Activated naive CD8-positive, alpha-beta T cell treated with anti-CD3 and anti-CD28 coated beads, Interleukin-2, amount 50 U/mL, for 24 hours (primary cell): Measurements from ENCODE around the gene L3MBTL4.

ENCODE experiments used
- ATAC-seq: fragments of 150-1000 bp; cut with Tn5 transposase; one replicate; pipeline ENCODE4 v1.10.0; 2021
- DNase-seq: peaks from one replicate; pipeline ENCODE4 v3.0.0; 2021
- H3K27ac Mint-ChIP-seq: one replicate; pipeline ENCODE4 v1.8.0; 2021; ENCODE audit warnings: mild to moderate bottlenecking, mixed read lengths
- H3K27me3 Mint-ChIP-seq: one replicate; pipeline ENCODE4 v1.8.0; 2021; ENCODE audit warnings: mixed read lengths
- H3K36me3 Mint-ChIP-seq: one replicate; pipeline ENCODE4 v1.8.0; 2021; ENCODE audit warnings: low read depth, mixed read lengths
- H3K4me1 Mint-ChIP-seq: one replicate; pipeline ENCODE4 v1.8.0; 2021; ENCODE audit warnings: mixed read lengths
- H3K4me3 Mint-ChIP-seq: one replicate; pipeline ENCODE4 v1.8.0; 2021; ENCODE audit warnings: mild to moderate bottlenecking, moderate library complexity, mixed read lengths
- H3K9me3 Mint-ChIP-seq: one replicate; pipeline ENCODE4 v1.8.0; 2021; ENCODE audit warnings: mixed read lengths

Gene L3MBTL4

DNA sequence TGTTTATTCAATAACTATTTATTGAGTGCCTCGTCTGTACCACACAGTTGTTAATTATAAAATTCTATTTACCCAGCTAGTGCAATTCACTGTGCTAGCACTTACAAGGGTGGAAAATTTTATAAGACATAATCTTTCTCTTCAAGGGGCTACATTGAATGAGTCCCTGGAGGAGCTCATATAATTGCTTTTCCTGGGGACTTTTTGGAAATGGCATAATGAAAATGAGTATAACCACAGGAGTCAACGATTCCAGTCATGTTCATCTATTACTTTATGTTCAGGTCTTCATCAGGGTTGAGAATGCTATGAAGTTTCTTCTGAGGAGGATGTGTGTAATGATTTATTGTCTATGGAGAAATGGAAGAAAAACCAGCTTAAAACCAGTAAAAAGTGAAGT is 466.5 kb downstream of the L3MBTL4 start:
- H3K36me3 Mint-ChIP-seq, result no peaks in the 10 kb centered on the region
- no peak overlapping the region for H3K27ac Mint-ChIP-seq
- no peaks in the 10 kb centered on the region for H3K4me1 Mint-ChIP-seq
- H3K9me3 Mint-ChIP-seq, result no peaks in the 10 kb centered on the region
- H3K4me3 Mint-ChIP-seq, result no peak overlapping the region
- DNase-seq (no peak), ATAC-seq (no peak)
- peaks cover 3% of the 10 kb centered on the region for H3K27me3 Mint-ChIP-seq

DNA sequence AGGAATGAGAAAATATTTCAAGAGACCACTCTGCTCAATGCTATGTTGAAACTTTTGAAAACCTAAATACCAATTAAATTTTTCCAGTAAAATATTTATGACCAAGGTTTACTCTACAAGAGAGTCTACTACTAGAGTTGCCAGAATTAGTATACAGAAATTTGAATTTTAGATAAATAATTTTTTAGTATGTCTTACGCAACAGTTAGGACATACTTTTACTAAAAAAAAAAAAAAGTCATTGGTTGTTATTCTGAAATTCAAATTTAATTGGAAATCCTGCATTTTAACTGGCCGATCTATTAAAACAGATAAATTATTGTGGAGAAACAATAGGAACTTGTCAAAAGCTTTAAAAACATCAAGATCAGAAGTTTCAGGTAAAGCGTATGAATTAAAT is 470.3 kb downstream of the L3MBTL4 start:
- H3K36me3 Mint-ChIP-seq, result no peaks in the 10 kb centered on the region

DNA sequence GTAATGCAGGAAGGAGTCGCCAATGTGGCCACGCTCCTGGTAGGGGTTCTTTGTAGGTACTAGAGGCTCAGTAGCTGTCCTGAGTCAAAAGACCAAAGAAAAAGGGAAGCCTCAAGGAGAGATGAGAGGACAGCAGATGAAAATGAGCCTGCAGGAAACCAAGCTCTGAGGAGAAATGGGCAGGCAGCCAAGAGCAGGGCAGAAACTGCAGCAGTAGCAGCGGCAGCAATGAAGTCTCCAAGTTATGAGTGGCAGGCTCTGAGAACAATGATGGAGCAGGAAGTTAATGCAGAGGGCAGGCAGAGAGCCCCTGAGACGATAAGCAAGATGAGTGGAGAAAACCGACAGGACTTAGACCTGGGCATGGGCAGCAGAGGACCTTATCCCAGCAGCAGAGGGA is 471.2 kb downstream of the L3MBTL4 start:
- Mint-ChIP-seq H3K9me3 (no peaks in the 10 kb centered on the region), H3K27ac (no peak overlapping the region), H3K4me1 (no peaks in the 10 kb centered on the region), H3K4me3 (no peak overlapping the region), H3K36me3 (no peaks in the 10 kb centered on the region), H3K27me3 (peaks cover 4% of the 10 kb centered on the region)
- DNase-seq, result no peak
- ATAC-seq, result no peak

More for the DNA sequence above, 470.3 kb downstream of the L3MBTL4 start:
- Mint-ChIP-seq H3K27me3 (peaks cover 3% of the 10 kb centered on the region), H3K27ac (no peak overlapping the region), H3K9me3 (no peaks in the 10 kb centered on the region), H3K4me3 (no peak overlapping the region), H3K4me1 (no peaks in the 10 kb centered on the region)
- DNase-seq, result no peak
- no peak for ATAC-seq

DNA sequence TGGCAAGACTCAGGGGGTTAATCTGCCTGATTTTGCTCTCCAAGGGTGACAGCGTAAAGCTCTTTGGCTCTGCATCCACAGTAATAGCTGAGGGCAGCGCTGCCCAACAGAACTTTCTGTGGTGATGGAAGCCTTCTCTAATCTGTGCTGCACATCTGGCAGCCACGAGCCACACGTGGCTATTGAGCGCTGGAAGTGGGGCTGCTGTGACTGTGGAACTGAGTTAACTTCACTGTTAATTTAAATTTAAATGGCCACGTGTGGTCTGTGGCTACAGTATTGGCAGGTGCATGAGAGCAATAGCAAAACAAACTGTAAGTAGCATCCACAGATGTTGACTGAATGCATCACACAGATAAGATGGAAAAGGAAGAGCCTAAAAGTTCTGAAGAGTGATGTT is 472.1 kb downstream of the L3MBTL4 start:
- H3K27me3 Mint-ChIP-seq, result peaks cover 4% of the 10 kb centered on the region
- no peaks in the 10 kb centered on the region for H3K4me1 Mint-ChIP-seq
- DNase-seq (no peak), ATAC-seq (no peak)
- no peak overlapping the region for H3K27ac Mint-ChIP-seq
- no peak overlapping the region for H3K4me3 Mint-ChIP-seq
- H3K36me3 Mint-ChIP-seq, result no peaks in the 10 kb centered on the region
- no peaks in the 10 kb centered on the region for H3K9me3 Mint-ChIP-seq

DNA sequence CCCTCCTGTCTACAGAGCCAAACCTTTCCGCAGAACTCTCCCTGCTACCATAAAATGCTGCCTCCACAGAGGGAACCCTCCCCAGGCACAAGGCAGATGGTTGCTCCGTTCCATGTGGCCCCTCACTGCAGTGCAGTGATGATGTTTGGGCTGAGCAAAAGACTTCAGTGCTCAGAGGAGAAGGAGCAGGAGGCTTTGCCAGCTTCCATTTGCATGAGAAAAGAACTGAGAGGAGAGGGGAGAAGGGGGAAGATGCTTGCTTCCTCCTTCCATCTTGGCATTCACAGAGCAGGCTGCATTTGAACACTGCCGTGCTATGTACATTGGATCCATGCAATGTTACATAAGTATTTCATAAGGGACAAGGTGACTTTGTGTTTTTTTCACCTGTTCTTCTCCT is 472.8 kb downstream of the L3MBTL4 start:
- Mint-ChIP-seq H3K4me3 (no peak overlapping the region), H3K27me3 (peaks cover 4% of the 10 kb centered on the region), H3K27ac (no peak overlapping the region), H3K36me3 (no peaks in the 10 kb centered on the region), H3K4me1 (no peaks in the 10 kb centered on the region), H3K9me3 (no peaks in the 10 kb centered on the region)
- ATAC-seq, result no peak
- DNase-seq, result no peak

DNA sequence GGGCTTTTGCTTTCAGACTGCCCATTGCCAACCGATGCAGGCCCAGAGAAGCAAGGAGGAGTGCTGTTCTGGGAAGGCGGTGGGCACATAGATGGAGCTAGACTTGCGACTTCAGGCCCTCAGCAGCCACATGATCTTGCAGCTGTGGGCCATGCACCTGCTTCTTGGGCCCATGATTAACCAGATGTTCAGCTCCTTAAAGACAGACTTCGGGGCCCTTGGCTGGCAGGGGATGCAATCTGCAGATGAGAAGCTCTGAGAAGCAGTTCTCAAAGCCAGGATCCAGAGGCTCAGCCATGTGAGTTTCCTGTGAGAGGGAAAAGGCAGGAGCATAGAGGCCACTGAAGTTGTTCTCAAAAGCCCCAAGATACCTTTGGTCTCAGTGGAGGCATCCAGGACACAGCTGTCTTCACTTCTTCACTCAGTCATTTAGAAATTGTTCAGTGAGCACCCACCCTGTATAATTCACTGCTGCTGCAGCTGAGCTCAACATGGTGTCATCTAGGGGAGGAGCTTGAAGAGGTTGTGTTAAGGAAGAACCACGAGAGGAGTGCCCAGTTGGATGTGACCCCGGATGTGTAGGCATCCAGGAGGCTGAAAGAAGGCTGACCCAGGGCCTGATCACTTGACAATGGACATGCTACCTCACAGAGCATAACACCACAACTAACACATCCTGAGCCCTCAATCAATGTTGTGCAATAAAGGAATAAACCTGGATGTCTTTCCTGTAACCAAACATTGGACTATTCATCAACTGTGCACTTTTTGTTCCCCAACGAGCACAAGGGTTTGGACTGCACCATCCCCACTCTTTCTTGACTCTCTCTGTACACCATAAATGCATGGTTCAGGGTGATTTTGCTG is 474.7 kb downstream of the L3MBTL4 start:
- H3K4me3 Mint-ChIP-seq, result no peak overlapping the region
- DNase-seq (no peak), ATAC-seq (no peak)
- H3K36me3 Mint-ChIP-seq, result no peaks in the 10 kb centered on the region
- no peak overlapping the region for H3K27ac Mint-ChIP-seq
- no peaks in the 10 kb centered on the region for H3K4me1 Mint-ChIP-seq
- peaks cover 4% of the 10 kb centered on the region for H3K27me3 Mint-ChIP-seq
- no peaks in the 10 kb centered on the region for H3K9me3 Mint-ChIP-seq

DNA sequence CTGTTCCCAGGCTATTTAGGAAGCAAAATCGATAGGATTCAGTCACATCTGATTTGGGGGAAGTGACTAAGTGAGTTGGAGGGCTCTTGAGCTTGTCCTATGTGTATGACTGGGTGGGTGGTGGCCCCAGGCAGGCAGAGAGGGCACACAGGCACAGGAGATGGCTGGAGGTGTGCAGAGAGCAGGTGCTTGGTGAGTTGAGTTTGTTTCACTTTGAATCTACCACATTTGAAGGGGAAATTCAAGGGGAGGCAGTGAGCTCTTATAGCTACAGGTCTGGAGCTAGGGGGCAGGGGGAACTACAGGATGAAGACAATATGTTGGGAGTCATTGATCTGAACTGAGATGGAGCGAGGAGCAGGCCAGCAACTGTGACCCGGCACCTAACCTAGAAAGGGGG is 476.9 kb downstream of the L3MBTL4 start:
- DNase-seq, result no peak
- no peak for ATAC-seq
- Mint-ChIP-seq H3K9me3 (no peaks in the 10 kb centered on the region), H3K27ac (no peak overlapping the region), H3K4me1 (no peaks in the 10 kb centered on the region), H3K36me3 (no peaks in the 10 kb centered on the region), H3K4me3 (no peak overlapping the region), H3K27me3 (peaks cover 5% of the 10 kb centered on the region)

DNA sequence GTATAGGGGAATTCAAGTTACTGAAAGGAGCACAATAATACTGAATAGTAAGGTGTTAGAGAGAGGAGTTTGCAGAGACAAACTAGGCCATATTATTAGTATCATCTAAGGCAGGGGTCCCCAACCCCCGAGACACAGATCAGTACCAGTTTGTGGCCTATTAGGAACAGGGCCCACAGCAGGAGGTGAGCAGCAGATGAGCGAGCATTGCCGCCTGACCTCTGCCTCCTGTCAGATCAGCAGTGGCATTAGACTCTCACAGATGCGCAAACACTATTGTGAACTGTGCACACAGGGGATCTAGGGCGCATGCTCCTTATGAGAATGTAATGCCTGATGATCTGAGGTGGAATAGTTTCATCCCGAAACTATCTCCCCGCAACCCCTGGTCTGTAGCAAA is 477.6 kb downstream of the L3MBTL4 start:
- DNase-seq (no peak), ATAC-seq (no peak)
- no peak overlapping the region for H3K4me3 Mint-ChIP-seq
- no peaks in the 10 kb centered on the region for H3K9me3 Mint-ChIP-seq
- peaks cover 5% of the 10 kb centered on the region for H3K27me3 Mint-ChIP-seq
- no peaks in the 10 kb centered on the region for H3K4me1 Mint-ChIP-seq
- no peaks in the 10 kb centered on the region for H3K36me3 Mint-ChIP-seq
- no peak overlapping the region for H3K27ac Mint-ChIP-seq

DNA sequence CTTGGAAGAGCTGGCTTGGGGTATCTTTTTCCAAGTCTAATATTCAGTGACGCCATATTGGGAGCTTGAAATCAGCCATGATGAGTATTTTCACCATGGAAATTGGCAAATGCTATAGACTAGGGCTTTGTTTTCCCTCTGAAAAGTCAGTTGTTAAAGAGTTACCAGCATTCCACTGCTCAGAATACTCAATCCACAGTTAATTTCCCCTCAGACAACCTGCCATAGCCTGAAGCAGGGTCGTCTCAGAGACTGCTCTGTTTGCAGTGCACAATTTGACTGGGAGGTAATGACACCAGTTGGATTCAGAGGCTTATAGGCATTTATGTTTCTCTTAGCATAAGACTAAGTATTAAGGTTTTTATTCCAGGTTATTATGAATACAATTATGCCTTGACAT is 483.9 kb downstream of the L3MBTL4 start:
- no peak for ATAC-seq

DNA sequence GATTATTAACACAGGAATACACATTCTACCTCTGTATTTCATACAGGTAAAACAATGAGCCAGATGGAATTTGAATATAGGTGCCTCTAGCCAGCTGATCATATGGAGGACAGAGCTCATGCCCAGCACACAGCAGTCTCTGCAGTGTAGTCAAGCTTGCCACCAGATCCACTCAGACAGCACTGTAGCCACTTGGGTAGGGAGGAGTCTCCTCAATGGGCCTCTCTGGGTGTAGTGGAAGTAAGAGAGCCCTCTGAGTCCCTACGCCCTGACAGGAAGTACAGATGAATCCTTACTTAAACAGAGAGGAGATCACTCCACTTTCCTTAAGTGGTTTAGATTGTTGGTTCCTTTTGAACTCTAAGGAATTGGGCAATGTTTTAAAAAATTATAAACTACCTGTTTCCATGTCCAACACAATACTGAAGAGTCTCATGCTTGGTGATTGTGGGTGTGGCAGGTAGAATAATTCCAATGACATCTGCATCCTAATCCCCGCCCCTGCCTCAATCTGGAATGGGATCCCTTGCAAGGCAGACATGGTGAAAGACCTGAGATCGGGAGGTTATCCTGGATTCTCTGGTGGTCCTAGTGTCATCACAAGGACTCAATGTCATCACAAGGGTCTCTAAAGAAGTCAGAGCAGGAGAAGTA is 496.4 kb downstream of the L3MBTL4 start:
- Mint-ChIP-seq H3K27ac (no peak overlapping the region), H3K4me1 (no peaks in the 10 kb centered on the region), H3K9me3 (no peaks in the 10 kb centered on the region), H3K27me3 (peaks cover 8% of the 10 kb centered on the region), H3K4me3 (no peak overlapping the region), H3K36me3 (no peaks in the 10 kb centered on the region)
- DNase-seq, result no peak
- no peak for ATAC-seq

More for the DNA sequence above, 483.9 kb downstream of the L3MBTL4 start:
- peaks cover 19% of the 10 kb centered on the region for H3K9me3 Mint-ChIP-seq
- H3K4me1 Mint-ChIP-seq, result no peaks in the 10 kb centered on the region
- DNase-seq, result no peak
- H3K27me3 Mint-ChIP-seq, result peaks cover 6% of the 10 kb centered on the region
- no peaks in the 10 kb centered on the region for H3K36me3 Mint-ChIP-seq
- no peak overlapping the region for H3K4me3 Mint-ChIP-seq
- H3K27ac Mint-ChIP-seq, result no peak overlapping the region

DNA sequence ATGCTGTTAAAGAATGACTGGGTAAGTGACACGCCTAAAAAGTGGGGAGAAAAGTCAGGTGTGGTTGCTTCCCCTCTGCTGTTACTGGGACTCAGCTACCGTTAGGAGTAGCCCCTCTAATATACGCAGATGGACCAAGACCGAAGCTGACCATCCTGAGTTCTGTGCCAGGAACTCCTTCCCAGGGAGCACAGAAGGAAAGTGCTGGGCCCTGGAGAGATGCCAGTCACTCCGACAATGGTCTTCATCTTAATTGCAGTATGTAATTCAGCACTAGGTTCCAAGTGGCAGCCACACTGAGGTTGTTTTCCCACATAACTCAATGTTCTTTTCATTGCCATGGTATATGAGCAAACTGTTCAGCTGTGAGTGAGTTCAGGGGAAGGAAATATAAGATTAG is 499.8 kb downstream of the L3MBTL4 start:
- DNase-seq (no peak), ATAC-seq (no peak)
- Mint-ChIP-seq H3K4me1 (no peaks in the 10 kb centered on the region), H3K9me3 (no peaks in the 10 kb centered on the region), H3K27ac (no peak overlapping the region), H3K27me3 (peaks cover 2% of the 10 kb centered on the region), H3K4me3 (no peak overlapping the region), H3K36me3 (no peaks in the 10 kb centered on the region)

DNA sequence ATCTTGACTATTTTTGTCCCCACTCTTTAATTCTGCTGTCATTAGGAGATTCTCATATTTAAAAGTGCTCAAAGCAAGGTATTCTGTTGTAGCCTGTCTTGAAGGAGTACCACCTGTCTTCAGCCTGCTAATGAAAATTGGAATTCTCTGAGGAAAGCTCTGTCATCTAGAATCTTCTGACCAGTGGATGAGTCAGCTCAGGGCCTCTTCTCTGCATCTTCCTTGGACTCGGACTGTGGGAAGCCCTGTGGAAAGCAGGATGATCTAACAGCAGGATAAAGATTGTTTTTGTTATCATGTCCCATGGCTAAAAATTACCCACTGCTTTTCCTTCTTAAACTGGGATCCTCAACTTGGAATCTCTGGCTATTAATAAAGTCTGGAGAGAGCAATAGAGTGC is 500.7 kb downstream of the L3MBTL4 start:
- Mint-ChIP-seq H3K9me3 (no peaks in the 10 kb centered on the region), H3K36me3 (no peaks in the 10 kb centered on the region), H3K27me3 (peaks cover 2% of the 10 kb centered on the region), H3K27ac (no peak overlapping the region), H3K4me1 (no peaks in the 10 kb centered on the region), H3K4me3 (no peak overlapping the region)
- ATAC-seq, result no peak
- no peak for DNase-seq

DNA sequence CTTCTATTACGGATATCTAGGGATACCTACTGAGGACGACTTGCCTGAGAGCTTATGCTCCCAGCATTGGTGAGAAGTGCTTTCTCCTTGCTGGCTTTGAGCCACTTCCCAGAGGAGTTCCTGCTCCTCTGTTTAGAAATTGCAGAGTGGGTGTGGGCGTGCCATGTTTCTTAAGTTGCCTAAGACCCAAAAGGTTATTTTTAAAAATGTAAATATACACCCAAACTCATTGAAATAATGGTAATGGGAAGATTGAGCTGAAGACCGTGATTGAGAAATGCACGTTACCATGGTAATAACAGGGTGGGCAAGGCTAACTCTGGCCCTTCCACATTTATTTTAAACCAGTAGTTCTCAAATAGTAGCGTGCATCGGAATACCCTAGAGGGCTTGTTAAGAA is 502.1 kb downstream of the L3MBTL4 start:
- Mint-ChIP-seq H3K36me3 (no peaks in the 10 kb centered on the region), H3K27ac (no peak overlapping the region), H3K9me3 (no peaks in the 10 kb centered on the region), H3K27me3 (peaks cover 4% of the 10 kb centered on the region), H3K4me3 (no peak overlapping the region), H3K4me1 (no peaks in the 10 kb centered on the region)
- DNase-seq (no peak), ATAC-seq (no peak)

DNA sequence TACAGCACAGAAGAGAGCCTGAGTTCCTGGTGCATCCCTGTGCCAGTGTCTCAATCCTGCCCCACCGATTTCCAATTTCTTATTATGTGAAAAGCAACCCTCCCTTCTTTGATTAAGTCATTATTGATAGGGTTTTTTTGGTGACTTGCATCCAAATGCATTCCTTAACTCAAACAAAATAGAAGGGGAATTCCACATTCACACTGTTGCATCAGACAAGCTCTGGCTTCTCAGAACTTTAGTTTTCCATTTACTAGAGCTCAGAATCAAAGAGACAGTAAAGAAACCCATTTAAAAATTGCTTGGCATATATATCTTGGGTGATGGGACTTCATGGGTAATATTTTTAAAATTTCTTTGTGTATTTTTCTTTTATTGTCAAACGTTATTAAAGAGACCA is 505.6 kb downstream of the L3MBTL4 start:
- no peak overlapping the region for H3K27ac Mint-ChIP-seq
- ATAC-seq, result no peak
- H3K36me3 Mint-ChIP-seq, result no peaks in the 10 kb centered on the region
- H3K4me1 Mint-ChIP-seq, result no peaks in the 10 kb centered on the region
- no peak overlapping the region for H3K4me3 Mint-ChIP-seq
- H3K9me3 Mint-ChIP-seq, result no peaks in the 10 kb centered on the region
- DNase-seq, result no peak
- H3K27me3 Mint-ChIP-seq, result peaks cover 16% of the 10 kb centered on the region
